ENCODE measurements around the gene SMOC1.

Gene SMOC1

DNA sequence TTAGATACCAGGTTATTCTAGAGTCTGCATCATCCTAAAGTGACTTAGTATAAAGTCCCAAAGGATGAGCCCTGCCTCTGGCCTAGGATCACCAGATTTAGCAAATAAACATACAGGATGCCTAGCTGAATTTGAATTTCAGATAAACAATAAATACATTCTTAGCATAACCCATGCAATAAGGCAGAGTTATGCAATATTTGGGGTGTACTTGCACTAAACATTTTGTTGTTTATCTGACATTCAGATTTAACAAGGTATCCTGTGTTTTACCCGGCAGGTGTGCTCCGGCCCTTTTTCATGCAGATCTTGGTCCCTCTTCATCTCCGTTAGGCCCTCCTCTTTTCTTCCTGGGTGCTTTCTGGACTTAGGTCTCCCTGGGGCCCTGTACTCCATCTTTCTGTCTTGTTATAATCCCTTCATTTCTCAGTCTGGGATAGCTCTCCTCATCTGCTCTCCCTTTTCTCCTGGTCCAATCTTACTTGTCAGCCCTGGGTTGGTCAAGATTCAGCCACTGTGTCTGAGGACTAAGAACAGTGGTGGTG, 18.1 kb upstream of the SMOC1 start:
- no peak for DNase-seq (ENCODE audit: insufficient read length, low spot score)
- TF ChIP-seq, protein P1, sequence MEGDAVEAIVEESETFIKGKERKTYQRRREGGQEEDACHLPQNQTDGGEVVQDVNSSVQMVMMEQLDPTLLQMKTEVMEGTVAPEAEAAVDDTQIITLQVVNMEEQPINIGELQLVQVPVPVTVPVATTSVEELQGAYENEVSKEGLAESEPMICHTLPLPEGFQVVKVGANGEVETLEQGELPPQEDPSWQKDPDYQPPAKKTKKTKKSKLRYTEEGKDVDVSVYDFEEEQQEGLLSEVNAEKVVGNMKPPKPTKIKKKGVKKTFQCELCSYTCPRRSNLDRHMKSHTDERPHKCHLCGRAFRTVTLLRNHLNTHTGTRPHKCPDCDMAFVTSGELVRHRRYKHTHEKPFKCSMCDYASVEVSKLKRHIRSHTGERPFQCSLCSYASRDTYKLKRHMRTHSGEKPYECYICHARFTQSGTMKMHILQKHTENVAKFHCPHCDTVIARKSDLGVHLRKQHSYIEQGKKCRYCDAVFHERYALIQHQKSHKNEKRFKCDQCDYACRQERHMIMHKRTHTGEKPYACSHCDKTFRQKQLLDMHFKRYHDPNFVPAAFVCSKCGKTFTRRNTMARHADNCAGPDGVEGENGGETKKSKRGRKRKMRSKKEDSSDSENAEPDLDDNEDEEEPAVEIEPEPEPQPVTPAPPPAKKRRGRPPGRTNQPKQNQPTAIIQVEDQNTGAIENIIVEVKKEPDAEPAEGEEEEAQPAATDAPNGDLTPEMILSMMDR (IDR thresholded peaks at IDR 0.05; ENCODE audit: insufficient read depth, missing control alignments): no peak
- FAIRE-seq: no peak

DNA sequence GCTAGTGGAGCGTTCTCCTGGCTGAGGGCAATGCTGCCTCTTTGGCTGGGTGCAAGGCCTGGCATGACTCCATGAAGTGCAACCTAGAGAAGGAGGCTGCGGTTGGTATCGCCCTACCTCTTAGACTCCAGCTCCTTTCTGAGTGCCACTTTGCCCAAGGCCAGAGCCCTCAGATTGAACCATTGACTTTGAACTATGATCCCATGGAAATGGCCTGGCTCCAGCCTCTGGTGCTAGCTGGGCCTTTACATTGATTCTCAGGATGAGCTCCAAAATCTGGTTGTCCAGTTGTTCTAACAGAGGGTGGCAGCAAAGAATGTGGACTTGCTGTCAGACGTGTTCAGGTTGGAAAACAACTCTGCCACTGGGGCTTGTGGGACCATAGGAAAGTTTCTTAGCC, 16.1 kb upstream of the SMOC1 start:
- FAIRE-seq (no peak), DNase-seq (ENCODE audit: insufficient read length, low spot score) (no peak)
- TF ChIP-seq, protein P1 (IDR thresholded peaks at IDR 0.05; ENCODE audit: insufficient read depth, missing control alignments): peak; percentile 7

DNA sequence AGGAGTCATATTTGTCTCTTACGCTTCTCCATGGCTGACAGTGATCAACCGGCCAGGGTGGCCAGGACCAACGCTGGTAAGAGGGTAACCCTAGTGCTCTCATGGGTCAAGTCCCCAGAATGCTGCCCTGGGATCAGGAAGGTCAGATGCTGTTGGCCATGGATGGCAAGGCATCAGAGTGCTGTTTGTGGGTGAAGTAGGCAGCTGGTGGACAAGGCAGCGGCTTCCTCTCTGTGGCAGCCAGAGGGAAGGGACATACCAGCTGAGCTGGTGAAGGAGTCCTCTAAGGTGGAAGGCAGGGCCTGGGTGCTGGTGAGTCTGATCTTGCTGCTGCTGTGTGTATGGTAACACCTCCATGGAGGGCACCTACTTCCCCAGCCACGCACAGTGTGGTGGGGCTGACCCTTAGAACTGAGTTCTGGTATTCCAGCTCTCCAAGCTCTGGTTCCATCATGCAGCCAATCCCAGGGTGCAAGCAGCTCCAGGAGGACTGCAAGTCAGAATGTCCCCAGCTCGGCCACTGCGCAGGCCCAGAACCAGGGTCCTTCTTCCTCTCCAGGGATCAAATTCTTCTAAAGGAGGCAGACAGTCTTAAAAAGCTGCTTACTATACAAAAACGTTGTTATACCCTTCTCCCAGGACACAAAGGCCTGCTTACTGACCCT, 13.4 kb upstream of the SMOC1 start:
- TF ChIP-seq, protein P1 (IDR thresholded peaks at IDR 0.05; ENCODE audit: insufficient read depth, missing control alignments): no peak
- FAIRE-seq: no peak
- no peak for DNase-seq (ENCODE audit: insufficient read length, low spot score)

DNA sequence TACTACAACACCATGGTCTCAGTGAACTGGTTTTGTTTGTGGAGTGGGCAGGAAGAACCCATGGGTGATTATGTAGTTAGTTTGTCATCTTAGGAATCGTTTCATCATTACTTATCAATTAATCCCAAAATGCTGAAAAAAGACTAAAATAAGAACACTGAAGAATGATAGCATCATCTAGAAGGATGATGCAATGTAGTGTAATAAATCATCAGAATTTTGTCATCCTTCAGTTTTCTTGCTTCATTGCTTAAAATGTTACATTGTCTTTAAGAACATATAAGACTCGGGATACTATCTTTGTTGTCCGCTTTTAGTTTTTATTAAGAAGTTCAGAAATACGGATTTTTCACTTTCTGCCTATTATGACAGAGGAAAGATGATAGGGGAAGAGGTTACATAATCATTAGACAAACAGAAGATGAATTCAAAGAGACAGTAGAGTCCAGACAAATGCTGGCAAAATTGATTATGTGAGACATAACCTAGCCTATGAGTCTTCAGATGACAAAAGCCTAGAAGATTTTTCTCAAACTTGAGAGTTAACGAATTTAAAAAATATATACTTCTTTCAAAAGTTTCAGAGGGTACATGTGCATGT, 10.8 kb upstream of the SMOC1 start:
- TF ChIP-seq, protein P1 (IDR thresholded peaks at IDR 0.05; ENCODE audit: insufficient read depth, missing control alignments): no peak
- FAIRE-seq (no peak), DNase-seq (ENCODE audit: insufficient read length, low spot score) (no peak)

DNA sequence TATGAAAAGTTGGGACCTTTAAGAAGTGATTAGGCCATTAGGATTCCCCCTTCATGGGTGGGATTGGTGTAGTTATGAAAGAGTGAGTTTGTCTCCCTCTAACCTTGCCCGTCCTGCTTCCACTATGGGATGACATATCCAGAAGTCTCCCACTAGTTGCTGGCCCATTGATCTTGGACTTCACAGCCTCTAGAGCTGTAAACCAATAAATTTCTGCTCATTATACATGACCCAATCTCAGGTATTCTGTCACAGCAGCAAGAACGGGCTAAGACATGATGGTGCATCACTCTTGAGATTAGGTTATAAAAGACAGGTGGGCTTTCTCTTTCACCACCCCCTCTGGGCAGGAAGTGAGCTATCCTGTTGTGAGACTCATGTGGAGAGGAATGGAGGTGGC, 8.6 kb upstream of the SMOC1 start:
- TF ChIP-seq, protein P1 (IDR thresholded peaks at IDR 0.05; ENCODE audit: insufficient read depth, missing control alignments): no peak
- FAIRE-seq: no peak

DNA sequence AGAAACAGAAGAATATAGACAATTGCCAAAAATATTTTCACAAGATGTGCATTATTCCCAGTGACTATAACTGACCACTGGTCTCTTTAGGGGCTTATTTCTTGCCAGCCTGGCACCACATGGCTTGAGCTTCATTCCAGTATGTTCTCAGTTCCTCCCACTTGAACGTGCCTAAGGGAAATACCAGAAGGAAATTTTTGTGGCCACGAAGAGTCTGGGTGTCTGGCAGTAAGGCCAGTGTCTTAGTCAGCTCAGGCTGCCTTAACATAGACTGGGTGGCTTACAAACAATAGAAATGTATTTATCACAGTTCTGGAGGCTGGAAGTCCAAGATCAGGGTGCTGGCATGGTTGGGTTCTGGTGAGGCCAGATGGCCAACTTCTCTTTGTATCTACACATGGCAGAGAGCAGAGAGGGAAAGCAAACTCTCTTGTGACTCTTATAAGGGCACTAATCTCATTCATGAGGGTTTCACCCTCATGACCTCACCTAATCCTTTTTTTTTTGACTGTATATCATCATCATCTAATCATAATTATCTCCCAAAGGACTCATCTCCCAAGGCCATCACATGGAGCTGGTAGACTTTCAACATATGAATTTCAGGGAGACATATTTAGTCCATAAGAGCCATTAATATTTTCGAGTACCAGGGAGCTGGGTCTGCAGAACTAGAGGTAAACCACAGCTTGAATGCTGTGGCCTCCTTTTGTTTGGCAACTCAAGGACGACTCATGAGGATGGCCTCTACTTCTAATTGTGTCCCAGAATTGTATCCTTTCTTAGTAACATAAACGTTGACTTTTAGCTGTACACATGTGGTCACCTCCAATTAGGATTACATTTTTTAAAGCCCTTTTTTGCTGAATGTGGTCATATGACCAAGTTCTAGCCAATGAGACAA, 5.1 kb upstream of the SMOC1 start:
- DNase-seq (ENCODE audit: insufficient read length, low spot score) (no peak), FAIRE-seq (no peak)
- TF ChIP-seq, protein P1 (IDR thresholded peaks at IDR 0.05; ENCODE audit: insufficient read depth, missing control alignments): no peak

More for the DNA sequence above, 8.6 kb upstream of the SMOC1 start:
- no peak for DNase-seq (ENCODE audit: insufficient read length, low spot score)

All from D721Med (cell line).